DOHH2 (cell line): ENCODE data around the gene PRKCE.

Source experiments
- H3F3A ChIP-seq: fragments of 200-600 bp; sonication (generic), shearing (Covaris generic); 2 replicates; pipeline ENCODE4 v1.6.0; 2016; ENCODE audit warnings: antibody characterized with exemption, mild to moderate bottlenecking; ENCODE audit not compliant: control insufficient read depth, insufficient read depth
- H3K27ac ChIP-seq: fragments of 200-600 bp; sonication (generic); 2 replicates; pipeline ENCODE4 v1.5.1; 2014; ENCODE audit warnings: low read depth, mild to moderate bottlenecking, low read length, moderate library complexity
- H3K27me3 ChIP-seq: fragments of 200-600 bp; sonication (generic); 2 replicates; pipeline ENCODE4 v1.6.1; 2014; ENCODE audit warnings: mild to moderate bottlenecking, low read length, mixed read lengths; ENCODE audit not compliant: control insufficient read depth
- H3K36me3 ChIP-seq: fragments of 200-600 bp; sonication (generic); 2 replicates; pipeline ENCODE4 v1.6.1; 2014; ENCODE audit warnings: mild to moderate bottlenecking, low read length, moderate library complexity, mixed read lengths; ENCODE audit not compliant: control insufficient read depth
- H3K4me1 ChIP-seq: fragments of 200-600 bp; sonication (generic); 2 replicates; pipeline ENCODE4 v1.6.1; 2014; ENCODE audit warnings: mild to moderate bottlenecking, low read length, mixed read lengths; ENCODE audit not compliant: control insufficient read depth
- H3K4me2 ChIP-seq: fragments of 200-600 bp; sonication (generic); 2 replicates; pipeline ENCODE4 v1.6.0; 2014; ENCODE audit warnings: mild to moderate bottlenecking, low read length, moderate library complexity
- H3K4me3 ChIP-seq: fragments of 200-600 bp; sonication (generic); 2 replicates; pipeline ENCODE4 v1.5.1; 2014; ENCODE audit warnings: mild to moderate bottlenecking, low read length, mixed read lengths
- H3K79me2 ChIP-seq: fragments of 200-600 bp; sonication (generic); 2 replicates; pipeline ENCODE4 v1.6.1; 2014; ENCODE audit warnings: mild to moderate bottlenecking, low read length, mixed read lengths; ENCODE audit not compliant: control insufficient read depth
- H3K9me2 ChIP-seq: fragments of 200-600 bp; sonication (generic); replicated peaks from 2 replicates; pipeline ENCODE4 v1.6.1; 2014; ENCODE audit warnings: mild to moderate bottlenecking, low read length, mixed read lengths; ENCODE audit not compliant: control insufficient read depth
- H3K9me3 ChIP-seq: fragments of 200-600 bp; sonication (generic); 2 replicates; pipeline ENCODE4 v1.6.1; 2014; ENCODE audit warnings: antibody characterized with exemption, low read length, mixed read lengths; ENCODE audit not compliant: control insufficient read depth, insufficient read depth
- H4K20me1 ChIP-seq: fragments of 200-600 bp; sonication (generic); 2 replicates; pipeline ENCODE4 v1.6.0; 2014; ENCODE audit warnings: low read depth, mild to moderate bottlenecking, antibody characterized with exemption, low read length, moderate library complexity; ENCODE audit not compliant: control insufficient read depth, insufficient read depth
- CTCF ChIP-seq: fragments of 200-600 bp; sonication (generic); IDR thresholded peaks from one replicate; pipeline ENCODE4 v1.5.1; 2014; ENCODE audit warnings: antibody characterized with exemption, mild to moderate bottlenecking, low read depth, low read length; ENCODE audit not compliant: poor library complexity, severe bottlenecking
- EZH2phosphoT487 ChIP-seq: fragments of 200-600 bp; sonication (generic); IDR thresholded peaks from 2 replicates; pipeline ENCODE4 v1.6.1; 2017; ENCODE audit warnings: borderline replicate concordance, mild to moderate bottlenecking, antibody characterized with exemption, low read length, moderate library complexity, mixed read lengths

PRKCE gene

GRCh38 chr2:46071074-46071473, 419.6 kb downstream of the PRKCE start:
- no peaks in the 10 kb centered on the region for H3K27me3 ChIP-seq
- no peaks in the 10 kb centered on the region for H3K9me2 ChIP-seq
- TF ChIP-seq CTCF (no peak), EZH2phosphoT487 (no peak)
- no peaks in the 10 kb centered on the region for H3K9me3 ChIP-seq
- no peaks in the 10 kb centered on the region for H3K36me3 ChIP-seq
- no peak overlapping the region for H3K4me3 ChIP-seq
- H3K79me2 ChIP-seq, result no peaks in the 10 kb centered on the region
- no peak overlapping the region for H3K27ac ChIP-seq
- no peaks in the 10 kb centered on the region for H4K20me1 ChIP-seq
- no peak overlapping the region for H3K4me2 ChIP-seq
- H3K4me1 ChIP-seq, result no peaks in the 10 kb centered on the region
- no peaks in the 10 kb centered on the region for H3F3A ChIP-seq

GRCh38 chr2:46072101-46072820, 420.8 kb downstream of the PRKCE start:
- Histone ChIP-seq H3K27me3 (no peaks in the 10 kb centered on the region), H4K20me1 (no peaks in the 10 kb centered on the region), H3F3A (no peaks in the 10 kb centered on the region), H3K9me3 (no peaks in the 10 kb centered on the region), H3K4me3 (no peak overlapping the region), H3K9me2 (no peaks in the 10 kb centered on the region), H3K27ac (no peak overlapping the region), H3K36me3 (no peaks in the 10 kb centered on the region), H3K79me2 (no peaks in the 10 kb centered on the region), H3K4me1 (no peaks in the 10 kb centered on the region), H3K4me2 (no peak overlapping the region)
- TF ChIP-seq EZH2phosphoT487 (no peak), CTCF (no peak)

GRCh38 chr2:46073540-46074046, 422.1 kb downstream of the PRKCE start:
- H4K20me1 ChIP-seq, result no peaks in the 10 kb centered on the region
- H3K9me2 ChIP-seq, result no peaks in the 10 kb centered on the region
- H3K36me3 ChIP-seq, result no peaks in the 10 kb centered on the region
- TF ChIP-seq EZH2phosphoT487 (no peak), CTCF (no peak)
- no peaks in the 10 kb centered on the region for H3K27me3 ChIP-seq
- H3F3A ChIP-seq, result no peaks in the 10 kb centered on the region
- H3K4me3 ChIP-seq, result no peak overlapping the region
- no peak overlapping the region for H3K4me2 ChIP-seq
- H3K4me1 ChIP-seq, result no peaks in the 10 kb centered on the region
- H3K79me2 ChIP-seq, result no peaks in the 10 kb centered on the region
- H3K9me3 ChIP-seq, result no peaks in the 10 kb centered on the region
- H3K27ac ChIP-seq, result no peak overlapping the region
